ENCODE measurements around the gene HOXD8.

HOXD8 gene

GRCh38 chr2:176145085-176145969 is 15.8 kb downstream of the HOXD8 start:
- Mint-ChIP-seq H3K27me3 (ENCODE audit: low read depth) (peaks cover 95% of the 10 kb centered on the region), H3K9me3 (no peaks in the 10 kb centered on the region), H3K4me3 (no peak overlapping the region), H3K36me3 (ENCODE audit: low read depth) (no peaks in the 10 kb centered on the region), H3K4me1 (ENCODE audit: low read depth) (peaks cover 5% of the 10 kb centered on the region), H3K27ac (no peak overlapping the region)

GRCh38 chr2:176146101-176146500 is 16.6 kb downstream of the HOXD8 start:
- Mint-ChIP-seq H3K36me3 (ENCODE audit: low read depth) (no peaks in the 10 kb centered on the region), H3K9me3 (no peaks in the 10 kb centered on the region), H3K4me3 (no peak overlapping the region), H3K27ac (no peak overlapping the region), H3K27me3 (ENCODE audit: low read depth) (peaks cover 98% of the 10 kb centered on the region), H3K4me1 (ENCODE audit: low read depth) (peaks cover 5% of the 10 kb centered on the region)

GRCh38 chr2:176146645-176147044 is 17.1 kb downstream of the HOXD8 start:
- H3K9me3 Mint-ChIP-seq = no peaks in the 10 kb centered on the region
- peaks cover 98% of the 10 kb centered on the region for H3K27me3 Mint-ChIP-seq (ENCODE audit: low read depth)
- no peaks in the 10 kb centered on the region for H3K4me1 Mint-ChIP-seq (ENCODE audit: low read depth)
- H3K4me3 Mint-ChIP-seq = no peak overlapping the region
- no peak overlapping the region for H3K27ac Mint-ChIP-seq
- no peaks in the 10 kb centered on the region for H3K36me3 Mint-ChIP-seq (ENCODE audit: low read depth)

- Mint-ChIP-seq H3K27ac (no peak overlapping the region), H3K4me3 (no peak overlapping the region)
These were observed 17.8 kb downstream of the HOXD8 start for GRCh38 chr2:176147210-176147799.

GRCh38 chr2:176147800-176148496 is 18.4 kb downstream of the HOXD8 start:
- no peaks in the 10 kb centered on the region for H3K36me3 Mint-ChIP-seq (ENCODE audit: low read depth)
- no peak overlapping the region for H3K4me3 Mint-ChIP-seq
- H3K4me1 Mint-ChIP-seq (ENCODE audit: low read depth) = no peaks in the 10 kb centered on the region
- H3K27me3 Mint-ChIP-seq (ENCODE audit: low read depth) = peaks cover 93% of the 10 kb centered on the region
- H3K27ac Mint-ChIP-seq = no peak overlapping the region
- no peaks in the 10 kb centered on the region for H3K9me3 Mint-ChIP-seq

More at GRCh38 chr2:176147210-176147799, 17.8 kb downstream of the HOXD8 start:
- Mint-ChIP-seq H3K4me1 (ENCODE audit: low read depth) (no peaks in the 10 kb centered on the region), H3K9me3 (no peaks in the 10 kb centered on the region), H3K36me3 (ENCODE audit: low read depth) (no peaks in the 10 kb centered on the region), H3K27me3 (ENCODE audit: low read depth) (peaks cover 92% of the 10 kb centered on the region)

GRCh38 chr2:176148751-176149421 is 19.4 kb downstream of the HOXD8 start:
- H3K4me3 Mint-ChIP-seq = no peak overlapping the region
- H3K27me3 Mint-ChIP-seq (ENCODE audit: low read depth) = peaks cover 93% of the 10 kb centered on the region
- H3K4me1 Mint-ChIP-seq (ENCODE audit: low read depth) = no peaks in the 10 kb centered on the region
- H3K27ac Mint-ChIP-seq = no peak overlapping the region
- no peaks in the 10 kb centered on the region for H3K36me3 Mint-ChIP-seq (ENCODE audit: low read depth)
- no peaks in the 10 kb centered on the region for H3K9me3 Mint-ChIP-seq

GRCh38 chr2:176149481-176149938 is 20.0 kb downstream of the HOXD8 start:
- Mint-ChIP-seq H3K4me3 (no peak overlapping the region), H3K27ac (no peak overlapping the region), H3K9me3 (no peaks in the 10 kb centered on the region), H3K27me3 (ENCODE audit: low read depth) (peaks cover 93% of the 10 kb centered on the region), H3K4me1 (ENCODE audit: low read depth) (no peaks in the 10 kb centered on the region), H3K36me3 (ENCODE audit: low read depth) (no peaks in the 10 kb centered on the region)

GRCh38 chr2:176149939-176150583 is 20.6 kb downstream of the HOXD8 start:
- Mint-ChIP-seq H3K4me3 (no peak overlapping the region), H3K4me1 (ENCODE audit: low read depth) (no peaks in the 10 kb centered on the region), H3K27me3 (ENCODE audit: low read depth) (peaks cover 93% of the 10 kb centered on the region), H3K36me3 (ENCODE audit: low read depth) (no peaks in the 10 kb centered on the region), H3K27ac (no peak overlapping the region), H3K9me3 (no peaks in the 10 kb centered on the region)

- Mint-ChIP-seq H3K4me1 (ENCODE audit: low read depth) (no peaks in the 10 kb centered on the region), H3K36me3 (ENCODE audit: low read depth) (no peaks in the 10 kb centered on the region), H3K4me3 (no peak overlapping the region), H3K9me3 (no peaks in the 10 kb centered on the region), H3K27ac (no peak overlapping the region), H3K27me3 (ENCODE audit: low read depth) (peaks cover 93% of the 10 kb centered on the region)
These were observed 21.3 kb downstream of the HOXD8 start for GRCh38 chr2:176150584-176151441.

- Mint-ChIP-seq H3K4me3 (no peak within 1 kb of the TSS), H3K4me1 (ENCODE audit: low read depth) (no peaks in the 10 kb centered on the region), H3K9me3 (no peaks in the 10 kb centered on the region), H3K36me3 (ENCODE audit: low read depth) (no peaks in the 10 kb centered on the region), H3K27ac (no peak within 1 kb of the TSS), H3K27me3 (ENCODE audit: low read depth) (peaks cover 93% of the 10 kb centered on the region)
These were observed 22.2 kb downstream of the HOXD8 start, which contains the start of gene HOXD4 for GRCh38 chr2:176151442-176152287. HOXD4 (plus strand) TSS chr2:176151550; CDS start chr2:176151634, 84 bp downstream.

GRCh38 chr2:176152350-176153181 is 23.1 kb downstream of the HOXD8 start:
- peaks cover 91% of the 10 kb centered on the region for H3K27me3 Mint-ChIP-seq (ENCODE audit: low read depth)
- H3K36me3 Mint-ChIP-seq (ENCODE audit: low read depth) = peaks cover 2% of the 10 kb centered on the region
- H3K4me3 Mint-ChIP-seq = no peak overlapping the region

More at GRCh38 chr2:176152350-176153181, 23.1 kb downstream of the HOXD8 start:
- Mint-ChIP-seq H3K4me1 (ENCODE audit: low read depth) (peaks cover 2% of the 10 kb centered on the region), H3K9me3 (no peaks in the 10 kb centered on the region), H3K27ac (no peak overlapping the region)

Data from T-helper 1 cell treated with Interleukin-12 subunit alpha and Interleukin-12 subunit beta and Interleukin-4 antibody, amounts not matched to agents 30 μg/mL and 1 μg/mL, for 36 hours (primary cell).